Tibial artery (tissue), 4 donors: ENCODE results near the gene TMEM128.
"Not testable (repeated sequence)": the region's sequence is repeated elsewhere in the genome, so short reads cannot be mapped to it uniquely, and the experiment has no call there.

Experiments used
- DNase-seq, 2 donors: peaks; one replicate each; pipeline ENCODE4 v3.0.0-alpha.2; 2019
- H3K27ac ChIP-seq, 2 donors: fragments of 200-600 bp; sonication (generic) in 1 of 2; 1 replicate in 1 of 2; 2 replicates in 1 of 2; pipeline ENCODE4 v1.5.1; 2018 to 2019; ENCODE audit warnings: mild to moderate bottlenecking in 1 of 2
- H3K27me3 ChIP-seq, 2 donors: fragments of 200-600 bp; sonication (generic) in 1 of 2; one replicate each; pipeline versions ENCODE4 v1.5.1 to v1.6.0; 2016 to 2019
- H3K36me3 ChIP-seq, 3 donors: fragments of 200-600 bp; sonication (generic) in 2 of 3; one replicate each; pipeline ENCODE4 v1.5.1; 2016 to 2019; ENCODE audit warnings: mild to moderate bottlenecking in 2 of 3
- H3K4me1 ChIP-seq, 4 donors: fragments of 200-600 bp; sonication (generic) in 2 of 4; 1 replicate in 3 of 4; 2 replicates in 1 of 4; pipeline ENCODE4 v1.5.1; 2016 to 2019
- H3K4me3 ChIP-seq, 2 donors: fragments of 200-600 bp; sonication (generic) in 1 of 2; 1 replicate in 1 of 2; 2 replicates in 1 of 2; pipeline ENCODE4 v1.5.1; 2018 to 2019; ENCODE audit warnings: mild to moderate bottlenecking in 2 of 2
- H3K9me3 ChIP-seq, 3 donors: fragments of 200-600 bp; sonication (generic) in 1 of 3; one replicate each; pipeline ENCODE4 v1.5.1; 2016 to 2019
- intact Hi-C: fragments of 100-400 bp; cut with DNase I; formaldehyde crosslinking; loops from one replicate; pipeline ENCODE4 v1.15.0; 2023; ENCODE audit warnings: low total_unique reads
- TF ChIP-seq, protein P1 (sequence below), 2 experiments: fragments of 200-600 bp in 1 of 2; fragments of 450-650 bp in 1 of 2; IDR thresholded peaks; one replicate each; pipeline ENCODE4 v1.5.1; 2017 to 2019; ENCODE audit warnings: antibody characterized with exemption in 2 of 2, mild to moderate bottlenecking in 1 of 2, moderate library complexity in 1 of 2

Gene TMEM128

DNA sequence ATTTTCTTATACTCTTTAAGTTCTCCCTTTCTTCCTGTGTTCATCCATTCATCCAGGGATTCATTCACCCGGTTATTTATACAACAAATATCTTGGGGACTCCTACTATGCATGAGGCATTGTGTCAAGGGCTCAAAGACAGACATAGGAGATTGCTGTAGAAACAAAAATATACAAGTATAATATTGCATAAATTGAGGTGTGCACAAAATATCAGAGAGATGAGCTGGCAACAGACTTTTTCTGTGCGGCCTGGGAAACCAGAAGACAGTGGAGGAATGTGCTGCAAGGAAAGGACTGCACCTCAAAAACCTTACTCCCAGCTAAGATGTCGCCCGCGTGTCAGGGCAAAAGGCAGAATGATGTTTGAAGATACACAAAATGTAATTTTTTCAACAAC, 30.9 kb downstream of the TMEM128 start:
- Histone ChIP-seq H3K4me3 (no peak overlapping the region), H3K4me1 (no peaks in the 10 kb centered on the region), H3K27ac (no peak overlapping the region), H3K36me3 (no peaks in the 10 kb centered on the region), H3K27me3 (peaks cover 0 to 5% of the 10 kb centered on the region in 2 donors), H3K9me3 (no peaks in the 10 kb centered on the region)
- no peak for DNase-seq
- intact Hi-C loops: no loop called here
- TF ChIP-seq, protein P1, sequence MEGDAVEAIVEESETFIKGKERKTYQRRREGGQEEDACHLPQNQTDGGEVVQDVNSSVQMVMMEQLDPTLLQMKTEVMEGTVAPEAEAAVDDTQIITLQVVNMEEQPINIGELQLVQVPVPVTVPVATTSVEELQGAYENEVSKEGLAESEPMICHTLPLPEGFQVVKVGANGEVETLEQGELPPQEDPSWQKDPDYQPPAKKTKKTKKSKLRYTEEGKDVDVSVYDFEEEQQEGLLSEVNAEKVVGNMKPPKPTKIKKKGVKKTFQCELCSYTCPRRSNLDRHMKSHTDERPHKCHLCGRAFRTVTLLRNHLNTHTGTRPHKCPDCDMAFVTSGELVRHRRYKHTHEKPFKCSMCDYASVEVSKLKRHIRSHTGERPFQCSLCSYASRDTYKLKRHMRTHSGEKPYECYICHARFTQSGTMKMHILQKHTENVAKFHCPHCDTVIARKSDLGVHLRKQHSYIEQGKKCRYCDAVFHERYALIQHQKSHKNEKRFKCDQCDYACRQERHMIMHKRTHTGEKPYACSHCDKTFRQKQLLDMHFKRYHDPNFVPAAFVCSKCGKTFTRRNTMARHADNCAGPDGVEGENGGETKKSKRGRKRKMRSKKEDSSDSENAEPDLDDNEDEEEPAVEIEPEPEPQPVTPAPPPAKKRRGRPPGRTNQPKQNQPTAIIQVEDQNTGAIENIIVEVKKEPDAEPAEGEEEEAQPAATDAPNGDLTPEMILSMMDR (IDR thresholded peaks at IDR 0.05): no peak

DNA sequence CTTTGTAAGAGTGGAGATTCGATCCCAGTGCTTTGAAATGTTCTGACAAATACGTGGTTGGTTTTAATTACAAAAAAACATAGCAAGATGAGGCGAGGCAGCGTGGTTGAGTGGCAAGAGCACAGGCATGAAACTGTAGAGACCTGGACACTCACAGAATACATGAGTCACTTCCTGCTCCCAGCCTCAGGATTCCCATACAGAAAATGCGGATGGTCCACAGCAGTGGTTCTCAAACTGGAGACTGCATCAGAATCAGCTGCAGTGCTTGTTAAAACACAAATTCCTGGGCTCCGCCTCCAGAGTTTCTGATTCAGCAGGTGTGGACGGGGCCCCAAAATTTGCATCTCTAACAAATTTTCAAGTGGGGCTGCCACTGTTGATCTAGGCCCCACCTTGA, 31.4 kb downstream of the TMEM128 start:
- no peaks in the 10 kb centered on the region for H3K36me3 ChIP-seq
- peaks cover 0 to 5% of the 10 kb centered on the region in 2 donors for H3K27me3 ChIP-seq
- no peaks in the 10 kb centered on the region for H3K9me3 ChIP-seq
- H3K27ac ChIP-seq: no peak overlapping the region
- H3K4me3 ChIP-seq: no peak overlapping the region
- no peak for DNase-seq
- intact Hi-C loops: no loop called here
- no peaks in the 10 kb centered on the region for H3K4me1 ChIP-seq
- TF ChIP-seq, protein P1 (IDR thresholded peaks at IDR 0.05): no peak

DNA sequence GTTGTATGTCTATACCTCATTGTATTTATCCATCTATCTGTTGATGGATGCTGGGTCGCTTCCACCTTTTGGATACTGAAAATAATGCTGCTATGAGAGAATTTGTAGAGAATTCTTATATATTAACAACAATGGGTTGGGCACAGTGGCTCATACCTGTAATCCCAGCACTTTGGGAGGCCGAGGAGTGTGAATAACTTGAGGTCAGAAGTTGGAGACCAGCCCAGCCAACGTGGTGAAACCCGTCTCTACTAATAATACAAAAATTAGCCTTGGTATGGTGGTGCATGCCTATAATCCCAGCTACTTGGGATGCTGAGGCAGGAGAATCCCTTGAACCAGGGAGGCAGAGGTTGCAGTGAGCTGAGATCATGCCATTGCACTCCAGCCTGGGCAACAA, 34.3 kb downstream of the TMEM128 start:
- H3K36me3 ChIP-seq, H3K4me1 ChIP-seq, H3K27me3 ChIP-seq, DNase-seq, H3K4me3 ChIP-seq, intact Hi-C loops, H3K27ac ChIP-seq, H3K9me3 ChIP-seq: not testable (repeated sequence)

DNA sequence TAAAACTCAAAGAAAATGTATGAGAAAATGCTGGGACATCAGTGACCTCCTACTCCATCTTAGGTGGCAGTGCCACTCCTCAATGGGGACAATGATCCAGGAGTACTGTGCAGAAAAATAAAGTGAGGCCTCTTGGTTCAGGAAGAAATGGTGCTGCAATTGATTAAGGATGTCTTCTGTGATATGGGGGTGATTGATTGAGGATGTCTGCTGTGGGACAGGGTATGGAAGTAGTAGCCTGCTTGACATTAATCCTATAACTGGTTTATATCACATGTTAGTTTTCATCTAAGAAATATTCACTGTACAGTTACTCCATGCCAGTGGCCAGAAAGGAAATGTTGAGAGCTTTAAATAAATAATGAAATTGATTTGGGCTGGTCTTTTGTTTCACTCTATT, 41.8 kb downstream of the TMEM128 start:
- H3K4me1 ChIP-seq: no peaks in the 10 kb centered on the region
- no peak overlapping the region for H3K27ac ChIP-seq
- intact Hi-C loops: no loop called here
- H3K36me3 ChIP-seq: no peaks in the 10 kb centered on the region
- no peaks in the 10 kb centered on the region for H3K9me3 ChIP-seq
- TF ChIP-seq, protein P1 (IDR thresholded peaks at IDR 0.05): no peak
- no peak for DNase-seq
- H3K27me3 ChIP-seq: peaks cover 0 to 2% of the 10 kb centered on the region in 2 donors
- no peak overlapping the region for H3K4me3 ChIP-seq

DNA sequence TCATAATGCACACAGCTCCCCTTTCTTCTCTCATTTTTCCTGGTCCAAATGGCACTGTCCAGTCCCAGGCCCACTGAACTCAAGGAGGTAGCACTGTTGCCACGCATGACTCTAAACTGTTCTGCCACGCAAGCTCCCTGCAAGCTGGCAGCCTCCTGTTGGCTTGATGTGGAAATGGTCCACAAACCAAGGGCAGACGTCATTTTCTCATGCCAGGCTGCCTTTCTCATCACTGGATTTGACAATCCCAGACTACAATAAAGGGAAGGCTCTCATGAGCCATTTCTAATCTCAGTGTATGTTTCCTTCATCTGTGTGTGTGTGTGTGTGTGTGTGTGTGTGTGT, 43.6 kb downstream of the TMEM128 start:
- Histone ChIP-seq H3K36me3 (no peaks in the 10 kb centered on the region), H3K4me3 (no peak overlapping the region), H3K9me3 (no peaks in the 10 kb centered on the region), H3K4me1 (no peaks in the 10 kb centered on the region), H3K27me3 (peaks cover 0 to 2% of the 10 kb centered on the region in 2 donors), H3K27ac (no peak overlapping the region)
- intact Hi-C loops: no loop called here
- TF ChIP-seq, protein P1 (IDR thresholded peaks at IDR 0.05): no peak
- DNase-seq: no peak

DNA sequence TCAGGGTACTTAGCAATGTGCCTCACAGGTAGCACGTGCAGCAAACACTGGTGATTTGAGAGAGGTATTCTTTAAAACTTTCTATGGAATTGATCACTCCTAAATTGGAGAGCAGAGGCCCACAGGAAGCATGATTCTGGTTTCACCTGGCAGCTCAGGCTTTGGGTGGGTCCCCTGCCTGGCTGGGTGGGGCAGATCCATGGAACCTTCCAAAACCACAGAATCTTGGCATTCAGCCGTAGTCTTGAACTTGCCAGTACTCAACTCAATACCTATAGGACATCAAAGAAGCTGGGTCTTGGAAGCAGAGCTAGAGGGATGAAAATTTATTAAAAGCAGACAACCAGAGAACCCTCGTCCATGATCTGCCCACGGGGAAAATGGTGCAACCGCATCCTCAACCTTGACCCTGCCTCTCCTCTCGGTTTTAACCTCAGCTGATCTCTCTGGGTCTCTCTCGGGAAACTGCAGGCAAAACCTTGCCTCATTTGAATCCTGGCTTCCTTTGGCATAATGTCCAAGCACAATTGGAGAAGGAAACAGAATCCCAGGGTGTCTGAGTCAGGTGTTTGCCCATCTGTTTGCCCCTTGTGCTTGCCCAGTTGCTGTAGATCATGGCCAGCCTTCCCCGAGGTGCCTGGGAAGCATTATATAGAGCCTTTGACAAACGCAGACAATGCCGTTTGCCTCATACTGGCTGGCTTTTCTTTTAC, 44.2 kb downstream of the TMEM128 start:
- Histone ChIP-seq H3K4me3 (no peak overlapping the region), H3K4me1 (no peaks in the 10 kb centered on the region), H3K9me3 (no peaks in the 10 kb centered on the region), H3K27ac (no peak overlapping the region), H3K36me3 (no peaks in the 10 kb centered on the region), H3K27me3 (peaks cover 0 to 2% of the 10 kb centered on the region in 2 donors)
- intact Hi-C loops: no loop called here
- no peak for DNase-seq
- TF ChIP-seq, protein P1 (IDR thresholded peaks at IDR 0.05): no peak
